Osteoblast (primary cell): ENCODE results near the gene ZNF684. TPM values are rescaled to one million over a fixed set of nuclear protein-coding genes. Genes with fewer than 3 reads are reported as not detected.

Source experiments
- DNase-seq: peaks from one replicate; pipeline ENCODE4 v3.0.0; 2011; ENCODE audit warnings: low spot score, mixed read lengths; ENCODE audit not compliant: insufficient read length; ENCODE audit errors: missing footprints
- H2AFZ ChIP-seq: 2 replicates; pipeline ENCODE4 v1.6.0; 2011; ENCODE audit warnings: mild to moderate bottlenecking, low read length
- H3K27ac ChIP-seq: 2 replicates; pipeline ENCODE4 v1.5.1; 2011; ENCODE audit warnings: mild to moderate bottlenecking, low read depth, low read length, moderate library complexity
- H3K27me3 ChIP-seq: 2 replicates; pipeline ENCODE4 v1.6.0; 2012; ENCODE audit warnings: mild to moderate bottlenecking, control low read depth, inconsistent platforms, low read length, moderate library complexity; ENCODE audit not compliant: insufficient read depth
- H3K36me3 ChIP-seq: 2 replicates; pipeline ENCODE4 v1.5.1; 2011; ENCODE audit warnings: mild to moderate bottlenecking, low read length, control low read depth, moderate library complexity; ENCODE audit not compliant: insufficient read depth
- H3K4me1 ChIP-seq: 2 replicates; pipeline ENCODE4 v1.5.1; 2011; ENCODE audit warnings: mild to moderate bottlenecking, low read length, control low read depth, moderate library complexity; ENCODE audit not compliant: insufficient read depth
- H3K4me2 ChIP-seq: 2 replicates; pipeline ENCODE4 v1.6.0; 2011; ENCODE audit warnings: mild to moderate bottlenecking, low read length; ENCODE audit not compliant: insufficient read depth
- H3K4me3 ChIP-seq: fragments of 200-600 bp; sonication (generic); 3 replicates; pipeline ENCODE4 v1.5.1; 2012; ENCODE audit warnings: mild to moderate bottlenecking, low read length, inconsistent platforms; ENCODE audit not compliant: insufficient read depth
- H3K79me2 ChIP-seq: 2 replicates; pipeline ENCODE4 v1.6.0; 2012; ENCODE audit warnings: mild to moderate bottlenecking, low read length, control low read depth, inconsistent platforms; ENCODE audit not compliant: insufficient read depth
- H3K9me3 ChIP-seq: 2 replicates; pipeline ENCODE4 v1.5.1; 2011; ENCODE audit warnings: low read depth, low read length, control low read depth
- H4K20me1 ChIP-seq: 2 replicates; pipeline ENCODE4 v1.6.0; 2012; ENCODE audit warnings: mild to moderate bottlenecking, low read length, control low read depth; ENCODE audit not compliant: insufficient read depth
- CTCF ChIP-seq: IDR thresholded peaks from 2 replicates; pipeline ENCODE4 v1.5.1; 2011; ENCODE audit warnings: mild to moderate bottlenecking, low read depth, low read length, moderate library complexity; ENCODE audit errors: extremely low read depth
- total RNA-seq: library from RNA; depleted of rRNA; stranded (reverse); fragments of >200 nt; gene quantifications from 2 replicates; pipeline ENCODE4 v1.2.3, GENCODE V29; 2012

The ZNF684 gene
- total RNA-seq, 1 donor, result 3.6 TPM

GRCh38 chr1:40508375-40509341 lies 22.8 kb upstream of the ZNF684 start, which contains the start of gene EXO5:
Gene EXO5, plus strand, starts transcription at chr1:40508767. Its CDS starts 5,778 bp downstream, at chr1:40514545.
- peak within 1 kb of the TSS; percentile 99 for H2AFZ ChIP-seq
- peak within 1 kb of the TSS; percentile 86 for H3K4me2 ChIP-seq
- H3K4me3 ChIP-seq, result peak within 1 kb of the TSS; percentile 92
- H3K4me1 ChIP-seq, result peaks cover 8% of the 10 kb centered on the region
- no peaks in the 10 kb centered on the region for H4K20me1 ChIP-seq
- TF ChIP-seq CTCF, result no peak
- no peaks in the 10 kb centered on the region for H3K36me3 ChIP-seq
- H3K27ac ChIP-seq, result peak within 1 kb of the TSS; percentile 75
- H3K27me3 ChIP-seq, result no peaks in the 10 kb centered on the region
- peaks cover 22% of the 10 kb centered on the region for H3K79me2 ChIP-seq
- H3K9me3 ChIP-seq, result peaks cover 5% of the 10 kb centered on the region
- peak; percentile 94 for DNase-seq

GRCh38 chr1:40519517-40519916 lies 11.9 kb upstream of the ZNF684 start:
- Histone ChIP-seq H3K4me2 (no peak overlapping the region), H3K36me3 (peaks cover 8% of the 10 kb centered on the region), H3K4me1 (no peaks in the 10 kb centered on the region), H3K9me3 (peaks cover 5% of the 10 kb centered on the region), H3K79me2 (no peaks in the 10 kb centered on the region), H4K20me1 (no peaks in the 10 kb centered on the region), H3K27ac (no peak overlapping the region), H2AFZ (no peak overlapping the region), H3K27me3 (no peaks in the 10 kb centered on the region), H3K4me3 (no peak overlapping the region)
- no peak for TF ChIP-seq CTCF
- DNase-seq, result no peak

DNA sequence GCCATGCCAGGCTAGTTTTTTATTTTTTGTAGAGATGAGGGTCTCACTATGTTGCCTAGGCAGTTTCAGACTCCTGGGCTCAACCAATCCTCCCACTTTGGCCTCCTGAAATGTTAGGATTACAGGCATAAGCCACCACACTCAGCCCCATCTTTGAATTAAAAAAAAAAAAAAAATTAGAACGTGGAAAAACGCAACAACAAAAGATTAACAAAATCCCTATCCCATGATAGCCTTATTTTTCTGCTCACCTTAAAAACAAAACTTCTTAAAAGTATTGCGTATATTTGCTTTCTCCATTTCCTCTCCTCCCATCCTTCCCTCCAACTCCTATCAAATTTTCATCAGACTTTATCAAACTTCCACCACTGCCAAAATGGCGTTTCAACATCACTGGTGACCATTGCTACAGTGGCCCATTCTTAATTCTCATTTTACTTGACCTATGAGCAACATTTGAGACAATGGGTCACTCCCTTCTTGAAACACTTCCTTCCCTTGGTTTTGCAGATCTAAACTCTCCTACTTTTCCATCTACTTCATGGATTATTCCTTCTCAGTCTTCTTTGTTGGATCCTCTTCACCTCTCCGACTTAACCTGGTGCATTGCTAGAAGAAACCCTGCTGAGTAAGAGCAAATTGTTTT lies 579 bp upstream of the ZNF684 start:
- TF ChIP-seq CTCF, result no peak
- Histone ChIP-seq H3K9me3 (no peaks in the 10 kb centered on the region), H3K4me1 (peaks cover 9% of the 10 kb centered on the region), H2AFZ (peak overlapping the region; percentile 94), H3K4me2 (peak overlapping the region; percentile 89), H3K79me2 (no peaks in the 10 kb centered on the region), H3K4me3 (peak overlapping the region; percentile 75), H3K27ac (peak overlapping the region; percentile 68), H3K27me3 (no peaks in the 10 kb centered on the region), H3K36me3 (no peaks in the 10 kb centered on the region), H4K20me1 (no peaks in the 10 kb centered on the region)
- peak; percentile 43 for DNase-seq

GRCh38 chr1:40532062-40532389 lies 589 bp downstream of the ZNF684 start:
- peak overlapping the region; percentile 94 for H2AFZ ChIP-seq
- no peaks in the 10 kb centered on the region for H3K9me3 ChIP-seq
- no peaks in the 10 kb centered on the region for H3K27me3 ChIP-seq
- no peaks in the 10 kb centered on the region for H4K20me1 ChIP-seq
- peak overlapping the region; percentile 89 for H3K4me2 ChIP-seq
- H3K79me2 ChIP-seq, result no peaks in the 10 kb centered on the region
- TF ChIP-seq CTCF, result no peak
- H3K27ac ChIP-seq, result peak overlapping the region; percentile 68
- H3K4me3 ChIP-seq, result peak overlapping the region; percentile 75
- no peak for DNase-seq
- no peaks in the 10 kb centered on the region for H3K36me3 ChIP-seq
- peaks cover 9% of the 10 kb centered on the region for H3K4me1 ChIP-seq
